ENCODE data around the gene RBMS1.

- TF ChIP-seq CTCF (IDR thresholded peaks at IDR 0.05), result no peak
- TF ChIP-seq POLR2A (IDR thresholded peaks at IDR 0.05), result no peak
These were observed 88.3 kb downstream of the RBMS1 start for GRCh38 chr2:160405077-160405867.

All from tibial nerve (tissue), 3 donors.